GM21717 (cell line): ENCODE measurements around the gene ASB3.
"Not testable (repeated sequence)": the region's sequence is repeated elsewhere in the genome, so short reads cannot be mapped to it uniquely, and the experiment has no call there.

Experiments
- ATAC-seq: cut with Tn5 transposase; IDR thresholded peaks from one replicate; pipeline ENCODE4 v1.9.1; 2021; ENCODE audit warnings: mild to moderate bottlenecking, moderate library complexity; ENCODE audit not compliant: unreplicated experiment

The ASB3 gene

DNA sequence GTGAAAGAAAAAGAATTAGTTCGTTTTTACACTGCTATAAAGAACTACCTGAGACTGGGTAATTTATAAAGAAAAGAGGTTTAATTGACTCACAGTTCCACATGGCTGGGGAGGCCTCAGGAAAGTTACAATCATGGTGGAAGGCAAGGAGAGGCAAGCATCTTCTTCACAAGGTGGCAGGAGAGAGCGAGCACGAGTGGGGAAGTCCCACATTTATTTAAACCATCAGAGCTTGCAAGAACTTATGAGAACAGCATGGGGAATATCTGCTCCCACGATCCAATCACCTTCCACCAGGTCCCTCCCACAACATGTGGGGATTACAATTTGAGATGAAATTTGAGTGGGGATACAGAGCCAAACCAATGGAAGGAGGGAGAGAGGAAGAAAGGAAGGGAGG is 128.3 kb downstream of the ASB3 start:
- not testable (repeated sequence) for ATAC-seq

- ATAC-seq, result no peak
These were observed 131.5 kb downstream of the ASB3 start for GRCh38 chr2:53655256-53655655.

- ATAC-seq, result no peak
These were observed 132.4 kb downstream of the ASB3 start for GRCh38 chr2:53654396-53654795.

DNA sequence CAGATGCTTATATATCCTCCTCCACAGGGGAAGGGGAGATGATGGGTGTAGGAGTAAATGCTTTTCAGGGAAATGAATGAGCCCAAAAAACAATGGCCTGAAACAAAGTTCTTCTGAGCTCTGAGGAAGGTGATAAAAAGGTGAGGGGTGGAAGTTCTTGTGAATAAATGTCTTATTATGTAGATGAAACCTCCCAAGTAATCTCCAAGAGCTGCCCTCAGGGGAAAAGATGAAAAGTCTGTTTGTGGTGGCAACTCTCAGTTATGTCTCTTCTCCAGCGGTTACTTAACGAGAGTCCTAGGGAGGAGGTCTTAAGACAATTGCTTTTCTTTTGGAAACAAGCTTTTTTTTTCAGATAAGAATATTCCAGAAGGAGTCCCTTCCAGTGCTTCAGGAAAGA is 134.6 kb downstream of the ASB3 start:
- ATAC-seq, result no peak

- ATAC-seq, result no peak
These were observed 140.0 kb downstream of the ASB3 start for GRCh38 chr2:53646788-53647187.

GRCh38 chr2:53641290-53641689 is 145.5 kb downstream of the ASB3 start:
- no peak for ATAC-seq

DNA sequence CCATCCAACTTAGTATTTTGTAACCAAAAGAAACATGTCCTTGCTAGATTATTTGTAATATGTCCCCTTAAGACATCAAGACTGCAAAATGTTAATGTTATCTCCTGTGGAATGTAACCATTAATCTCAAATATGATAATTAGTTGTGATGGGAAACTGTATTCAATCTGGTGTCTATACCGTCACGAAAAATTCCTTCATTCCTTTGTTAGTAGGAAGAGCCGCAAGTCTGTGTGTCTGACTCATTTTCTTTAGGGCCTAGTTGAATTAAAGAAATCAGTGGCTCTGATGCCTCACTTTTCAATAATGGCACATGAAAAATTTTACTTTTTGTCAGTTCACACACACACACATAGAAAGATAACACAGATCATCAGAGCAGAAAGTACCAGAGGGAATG is 146.3 kb downstream of the ASB3 start:
- ATAC-seq, result no peak

DNA sequence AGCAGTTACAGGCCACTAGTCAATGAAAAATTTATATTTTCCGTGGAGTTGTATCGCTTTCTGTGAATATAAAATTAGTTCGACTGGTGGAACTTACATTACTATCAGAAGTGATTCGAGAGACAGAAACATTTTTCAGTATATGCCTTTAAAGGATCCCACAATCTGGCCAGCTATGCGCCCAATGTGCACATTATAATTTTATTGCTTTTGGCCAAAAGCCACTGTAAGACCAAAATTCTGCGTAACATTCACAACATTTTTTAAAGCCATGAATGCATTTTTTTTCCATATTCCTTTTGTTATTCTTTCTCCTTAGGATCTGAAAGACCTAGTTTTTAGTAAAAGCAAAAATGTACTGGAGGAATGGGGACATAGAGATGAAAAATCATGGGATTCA is 150.2 kb downstream of the ASB3 start:
- ATAC-seq, result no peak

DNA sequence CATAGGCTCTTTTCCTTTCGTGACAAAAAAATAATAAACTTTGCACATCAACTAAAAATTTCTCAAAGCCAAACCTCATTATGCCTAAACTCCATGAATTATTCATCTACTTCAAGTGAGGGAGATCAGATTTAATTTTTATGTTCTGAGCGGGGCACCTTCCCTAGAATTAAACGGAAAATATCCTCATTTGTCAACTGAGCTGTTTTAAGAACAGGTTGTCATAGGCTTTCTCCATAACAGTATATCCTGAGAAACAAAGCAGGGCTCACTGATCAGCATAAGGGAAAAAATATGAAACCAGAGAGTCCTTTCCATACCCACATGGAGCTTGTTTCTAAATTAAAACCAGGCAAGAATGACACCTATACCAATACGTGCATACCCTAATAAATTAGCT is 150.6 kb downstream of the ASB3 start:
- ATAC-seq, result no peak

- no peak for ATAC-seq
These were observed 151.1 kb downstream of the ASB3 start for GRCh38 chr2:53635694-53636093.

GRCh38 chr2:53633441-53633840 is 153.3 kb downstream of the ASB3 start:
- ATAC-seq, result no peak

DNA sequence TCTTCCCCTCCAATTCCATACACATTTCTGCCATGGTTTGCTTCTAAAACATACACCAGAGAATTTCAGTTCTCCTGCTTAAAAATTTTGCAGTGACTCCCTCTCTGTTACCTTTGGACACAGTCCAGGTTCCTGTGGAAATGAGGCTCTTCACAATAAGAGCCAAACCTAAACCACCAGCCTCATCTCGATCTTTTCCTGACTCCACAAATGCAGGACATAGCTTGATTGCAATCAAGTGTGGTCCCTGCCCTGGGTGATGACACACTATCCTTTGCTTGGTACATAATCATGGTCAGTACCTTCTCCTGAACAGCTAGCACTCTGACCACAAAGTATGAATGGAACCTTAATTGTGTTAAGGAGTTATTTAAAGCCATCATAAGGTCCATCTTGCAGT is 154.0 kb downstream of the ASB3 start:
- no peak for ATAC-seq

DNA sequence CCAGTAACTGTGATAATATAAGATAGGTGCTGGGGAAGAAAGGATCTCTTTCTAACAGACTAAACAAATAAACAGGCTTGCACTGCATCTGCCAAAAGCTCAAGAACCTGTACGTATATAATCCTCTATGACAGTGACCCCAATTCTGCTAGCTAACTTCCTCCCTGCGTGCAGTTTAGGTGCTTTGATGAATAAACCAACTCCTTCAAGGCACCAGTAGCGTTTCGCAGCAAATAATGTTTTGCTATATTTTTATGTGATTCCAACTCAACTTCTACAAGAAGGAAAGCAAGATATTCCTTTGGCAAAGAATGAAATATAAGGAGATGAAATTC is 154.7 kb downstream of the ASB3 start:
- ATAC-seq, result no peak

- peak; percentile 59 for ATAC-seq
These were observed 155.2 kb downstream of the ASB3 start for GRCh38 chr2:53631313-53632125.

DNA sequence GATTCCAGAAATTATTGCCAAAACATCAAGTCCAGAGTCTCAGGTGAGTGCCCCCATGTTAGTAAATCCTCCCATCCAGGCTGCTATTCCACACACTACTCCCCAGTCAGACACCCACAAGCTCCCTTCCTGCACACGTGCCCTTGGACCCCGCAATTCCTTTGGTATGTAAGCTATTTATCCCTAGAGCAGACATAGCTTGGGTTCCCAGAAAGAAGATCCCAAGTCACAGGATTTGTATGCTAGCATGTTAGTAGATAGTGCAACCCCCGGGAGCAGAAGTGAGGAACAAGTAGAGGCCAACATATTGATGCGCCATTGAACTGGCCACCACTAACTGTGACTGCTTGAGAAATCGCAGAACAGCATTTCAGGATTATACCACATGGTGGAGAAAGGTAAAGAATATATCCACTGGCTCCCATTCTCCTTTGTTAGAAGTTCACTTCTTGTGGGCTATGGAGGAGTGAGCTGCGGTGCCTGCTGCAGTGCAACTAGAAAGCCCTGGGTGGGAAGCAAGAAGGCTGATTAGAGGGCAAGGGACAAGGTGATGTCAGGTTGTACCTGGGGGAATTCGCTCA is 156.6 kb downstream of the ASB3 start:
- ATAC-seq, result no peak

DNA sequence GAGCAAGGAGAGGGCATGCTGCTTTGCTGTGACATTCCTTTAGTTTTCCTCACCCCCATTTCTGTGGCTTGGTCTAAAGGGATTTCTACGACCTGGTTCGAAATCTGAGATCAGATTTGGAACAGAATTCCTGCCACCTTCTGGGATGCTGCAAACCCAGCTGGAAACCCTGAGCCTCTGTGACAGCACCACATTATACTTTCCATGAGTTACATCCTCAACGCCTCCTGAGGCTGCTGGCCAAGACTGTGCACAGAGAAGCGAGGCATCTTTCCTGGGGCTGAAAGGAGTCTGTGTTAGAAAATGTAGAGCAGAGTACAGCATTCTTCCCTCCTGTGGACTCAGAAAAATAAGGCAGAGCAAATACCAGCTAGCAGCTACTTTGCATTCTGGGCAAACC is 157.3 kb downstream of the ASB3 start:
- no peak for ATAC-seq

- no peak for ATAC-seq
These were observed 157.8 kb downstream of the ASB3 start for GRCh38 chr2:53629001-53629400.

- ATAC-seq, result no peak
These were observed 164.6 kb downstream of the ASB3 start for GRCh38 chr2:53622141-53622540.

- no peak for ATAC-seq
These were observed 165.8 kb downstream of the ASB3 start for GRCh38 chr2:53620981-53621380.
